ENCODE measurements around the gene PUSL1.
A peak's percentile ranks its signal among the peaks of the same experiment; 100 is the strongest.

PUSL1 gene

GRCh38 chr1:1306661-1307260, 1.6 kb upstream of the PUSL1 start:
- Histone ChIP-seq H3K9me3 (ENCODE audit: control insufficient read depth, insufficient read depth, low read length) (no peaks in the 10 kb centered on the region), H3K79me2 (ENCODE audit: control insufficient read depth, low read length) (peaks cover 40% of the 10 kb centered on the region), H3K4me1 (ENCODE audit: control insufficient read depth, low read length) (peaks cover 36% of the 10 kb centered on the region), H3K36me3 (ENCODE audit: control insufficient read depth, low read length) (peaks cover 26% of the 10 kb centered on the region), H3K9me2 (replicated peaks; ENCODE audit: control insufficient read depth, low read length) (no peaks in the 10 kb centered on the region), H3K4me3 (ENCODE audit: low read length) (peak overlapping the region; percentile 79), H4K20me1 (ENCODE audit: control insufficient read depth, insufficient read depth, low read depth, low read length) (no peaks in the 10 kb centered on the region), H3K4me2 (ENCODE audit: low read length) (peak overlapping the region; percentile 84), H3F3A (ENCODE audit: control insufficient read depth, insufficient read depth) (peaks cover 2% of the 10 kb centered on the region; the same call in 1 of the 2 replicates), H3K27me3 (ENCODE audit: control insufficient read depth, low read length) (no peaks in the 10 kb centered on the region), H3K27ac (ENCODE audit: low read depth, low read length) (no peak overlapping the region)
- no peak for TF ChIP-seq EZH2phosphoT487 (IDR thresholded peaks at IDR 0.05; ENCODE audit: borderline replicate concordance, low read length)
- no peak for TF ChIP-seq CTCF (IDR thresholded peaks at IDR 0.05; ENCODE audit: low read depth, low read length, poor library complexity, severe bottlenecking)

- H3K4me3 ChIP-seq (ENCODE audit: low read length) = peak overlapping the region; percentile 79
- no peaks in the 10 kb centered on the region for H3K27me3 ChIP-seq (ENCODE audit: control insufficient read depth, low read length)
- H3K4me2 ChIP-seq (ENCODE audit: low read length) = peak overlapping the region; percentile 84
- no peak overlapping the region for H3K27ac ChIP-seq (ENCODE audit: low read depth, low read length)
- peaks cover 40% of the 10 kb centered on the region for H3K79me2 ChIP-seq (ENCODE audit: control insufficient read depth, low read length)
- no peaks in the 10 kb centered on the region for H3K9me3 ChIP-seq (ENCODE audit: control insufficient read depth, insufficient read depth, low read length)
- H4K20me1 ChIP-seq (ENCODE audit: control insufficient read depth, insufficient read depth, low read depth, low read length) = no peaks in the 10 kb centered on the region
- TF ChIP-seq CTCF (IDR thresholded peaks at IDR 0.05; ENCODE audit: low read depth, low read length, poor library complexity, severe bottlenecking) (no peak), EZH2phosphoT487 (IDR thresholded peaks at IDR 0.05; ENCODE audit: borderline replicate concordance, low read length) (no peak)
- peaks cover 2% of the 10 kb centered on the region; the same call in 1 of the 2 replicates for H3F3A ChIP-seq (ENCODE audit: control insufficient read depth, insufficient read depth)
- H3K4me1 ChIP-seq (ENCODE audit: control insufficient read depth, low read length) = peaks cover 36% of the 10 kb centered on the region
- peaks cover 29% of the 10 kb centered on the region for H3K36me3 ChIP-seq (ENCODE audit: control insufficient read depth, low read length)
- H3K9me2 ChIP-seq (replicated peaks; ENCODE audit: control insufficient read depth, low read length) = no peaks in the 10 kb centered on the region
Observed at GRCh38 chr1:1307261-1307922, 1.0 kb upstream of the PUSL1 start.

GRCh38 chr1:1308756-1309250, 406 bp downstream of the PUSL1 start:
- Histone ChIP-seq H3K9me3 (ENCODE audit: control insufficient read depth, insufficient read depth, low read length) (no peaks in the 10 kb centered on the region), H3K27me3 (ENCODE audit: control insufficient read depth, low read length) (no peaks in the 10 kb centered on the region), H3K79me2 (ENCODE audit: control insufficient read depth, low read length) (peaks cover 44% of the 10 kb centered on the region), H3K4me1 (ENCODE audit: control insufficient read depth, low read length) (peaks cover 36% of the 10 kb centered on the region), H4K20me1 (ENCODE audit: control insufficient read depth, insufficient read depth, low read depth, low read length) (no peaks in the 10 kb centered on the region), H3K27ac (ENCODE audit: low read depth, low read length) (peak overlapping the region; percentile 52), H3K9me2 (replicated peaks; ENCODE audit: control insufficient read depth, low read length) (no peaks in the 10 kb centered on the region), H3K4me2 (ENCODE audit: low read length) (peak overlapping the region; percentile 80), H3F3A (ENCODE audit: control insufficient read depth, insufficient read depth) (peaks cover 2% of the 10 kb centered on the region; the same call in 1 of the 2 replicates), H3K36me3 (ENCODE audit: control insufficient read depth, low read length) (peaks cover 44% of the 10 kb centered on the region), H3K4me3 (ENCODE audit: low read length) (peak overlapping the region; percentile 76)
- TF ChIP-seq CTCF (IDR thresholded peaks at IDR 0.05; ENCODE audit: low read depth, low read length, poor library complexity, severe bottlenecking) (no peak), EZH2phosphoT487 (IDR thresholded peaks at IDR 0.05; ENCODE audit: borderline replicate concordance, low read length) (no peak)

Data from DOHH2 (cell line).